CD4-positive, alpha-beta T cell treated with Interleukin-1 beta for 1 hour (primary cell): Measurements from ENCODE around the gene POPDC2.
A peak's percentile ranks its signal among the peaks of the same experiment; 100 is the strongest.
"Not testable (repeated sequence)": the region's sequence is repeated elsewhere in the genome, so short reads cannot be mapped to it uniquely, and the experiment has no call there.

Experiments used
- DNase-seq, 2 donors: peaks; one replicate each; pipeline ENCODE4 v3.0.0-alpha.2; 2020 to 2022

Gene POPDC2, protein sequence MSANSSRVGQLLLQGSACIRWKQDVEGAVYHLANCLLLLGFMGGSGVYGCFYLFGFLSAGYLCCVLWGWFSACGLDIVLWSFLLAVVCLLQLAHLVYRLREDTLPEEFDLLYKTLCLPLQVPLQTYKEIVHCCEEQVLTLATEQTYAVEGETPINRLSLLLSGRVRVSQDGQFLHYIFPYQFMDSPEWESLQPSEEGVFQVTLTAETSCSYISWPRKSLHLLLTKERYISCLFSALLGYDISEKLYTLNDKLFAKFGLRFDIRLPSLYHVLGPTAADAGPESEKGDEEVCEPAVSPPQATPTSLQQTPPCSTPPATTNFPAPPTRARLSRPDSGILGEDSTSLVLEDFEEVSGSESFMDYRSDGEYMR

DNA sequence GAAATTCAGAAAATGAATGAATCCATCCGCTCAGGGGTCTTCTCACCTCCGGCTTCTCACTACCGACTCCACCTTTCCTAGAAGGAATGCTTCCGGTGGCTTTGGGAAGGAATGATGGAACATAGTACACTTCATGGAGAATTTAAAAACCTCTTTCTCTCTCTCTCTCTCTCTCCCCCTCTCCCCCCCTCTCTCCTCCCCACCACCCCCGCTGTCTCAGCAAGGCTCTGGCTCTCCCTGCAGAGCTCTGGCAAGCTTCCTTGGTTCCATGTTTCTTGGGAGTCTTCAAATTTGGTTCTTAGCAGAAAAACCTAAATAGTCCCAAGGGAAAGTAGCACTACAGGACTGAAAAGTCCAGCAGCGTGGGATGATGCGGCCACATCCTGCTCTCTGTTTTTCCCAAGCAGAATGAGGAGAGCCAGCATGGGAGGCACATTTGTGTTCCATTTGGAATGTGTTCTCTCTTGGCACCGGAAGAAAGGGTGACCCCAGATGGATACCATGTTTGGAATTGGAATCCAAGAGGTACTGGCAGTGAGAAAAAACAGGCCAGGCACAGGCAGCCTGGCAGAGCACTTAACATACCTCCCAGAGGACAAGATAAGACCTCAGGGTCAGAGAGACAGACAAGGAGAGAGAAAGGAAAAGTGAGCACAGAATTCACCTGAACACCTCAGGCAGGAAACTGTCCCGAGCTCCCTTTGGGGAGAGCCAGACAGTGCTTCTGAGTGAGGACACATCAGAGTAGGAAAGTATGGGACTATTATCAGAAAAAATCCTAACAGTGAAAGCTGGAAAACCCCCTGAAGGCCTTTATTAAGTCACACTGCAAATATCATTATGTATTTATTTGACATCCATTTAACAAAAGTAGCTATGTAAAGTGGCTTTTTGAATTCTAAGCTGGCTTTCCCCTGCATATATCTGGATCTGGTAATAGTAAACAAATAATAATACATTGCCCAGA, at the start of gene POPDC2:
Gene POPDC2, minus strand, starts transcription at position 116 of the 967 bp plus-strand sequence. CDS start 166 bp downstream, outside the sequence.
- no peak for DNase-seq

DNA sequence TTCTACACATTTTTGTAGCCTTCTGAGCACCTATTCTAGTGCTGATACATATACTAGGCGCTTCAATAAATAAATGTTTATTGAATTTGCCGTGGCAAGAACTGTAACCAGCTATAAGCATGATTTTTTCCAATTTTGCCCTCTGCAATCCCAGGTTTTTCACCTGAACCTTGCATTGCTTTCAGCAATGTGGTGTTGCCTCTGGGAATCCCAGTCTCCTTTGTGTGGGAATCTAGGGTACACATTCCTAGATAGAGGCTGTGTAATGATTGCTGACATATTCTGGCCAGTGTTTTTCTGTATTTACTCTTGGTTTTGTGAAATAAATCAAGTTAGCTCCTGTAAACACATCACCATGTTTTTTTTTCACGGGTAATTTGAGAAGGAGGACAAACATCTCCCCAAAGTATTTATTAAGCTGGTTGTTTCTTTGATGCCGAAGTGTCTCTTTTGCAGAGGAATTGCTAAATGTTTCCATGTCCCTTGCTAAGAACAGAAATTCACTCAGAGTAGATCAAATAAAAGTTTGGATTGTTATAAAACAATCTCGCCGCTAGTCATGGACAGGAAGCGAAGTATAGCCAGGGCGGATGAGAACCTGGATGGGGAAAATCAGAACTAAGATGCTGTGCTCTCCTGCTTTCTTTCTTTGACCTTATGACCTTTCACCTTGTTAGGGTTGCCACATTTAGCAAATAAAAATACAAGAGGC, 43.6 kb upstream of the POPDC2 start:
- no peak for DNase-seq

DNA sequence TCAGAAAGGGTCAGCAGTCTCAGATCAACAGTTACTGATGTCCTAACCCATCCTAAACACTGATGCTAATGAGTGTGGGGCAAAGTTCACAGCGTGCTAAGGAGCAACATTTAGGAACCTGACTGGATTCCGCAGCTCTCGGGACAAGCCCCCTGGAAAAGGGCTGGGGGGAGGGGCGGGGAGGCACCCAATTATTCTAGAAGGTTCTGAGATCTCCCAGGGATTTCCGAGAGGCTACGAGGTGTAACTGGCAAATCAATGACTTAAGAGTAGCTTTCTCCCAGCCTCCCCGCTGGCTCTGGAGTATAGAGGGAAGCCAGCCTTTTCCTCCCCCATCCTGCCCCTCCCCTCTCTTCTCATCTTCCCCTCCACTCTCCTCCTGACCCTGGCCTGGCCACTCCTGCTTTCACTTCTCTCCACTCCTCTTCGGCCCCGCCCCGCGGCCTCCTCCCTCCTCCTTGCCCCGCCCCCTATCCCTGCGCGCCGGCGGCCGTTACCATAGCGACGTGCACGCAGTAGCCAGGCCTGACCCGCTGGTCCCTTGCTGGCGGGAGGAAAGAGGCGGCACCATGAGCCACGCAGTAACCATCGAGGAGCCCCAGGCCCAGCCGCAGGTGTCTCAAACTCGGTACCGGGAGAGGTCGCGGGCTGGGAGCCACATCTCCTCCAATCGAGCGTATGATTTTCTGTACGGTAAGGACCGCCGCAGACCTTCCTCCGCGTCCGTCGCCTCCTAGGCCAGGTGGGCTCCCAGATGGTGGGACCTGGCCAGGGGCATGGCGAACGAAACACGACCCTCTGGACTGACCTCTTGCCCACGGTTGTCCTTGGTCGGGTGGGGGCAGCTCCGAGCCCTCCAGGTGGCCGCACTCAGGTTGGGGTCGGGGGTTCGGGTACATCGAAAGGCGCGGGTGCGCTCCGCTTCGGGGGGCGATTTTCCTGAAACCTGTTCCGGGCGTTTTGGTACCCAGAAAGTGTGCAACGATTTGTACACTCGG, 42.4 kb upstream of the POPDC2 start, which contains the start of gene CFAP91:
Gene CFAP91, plus strand, starts transcription at position 493 of the 998 bp plus-strand sequence. Its CDS starts 77 bp downstream, at position 570.
- DNase-seq, result peak; percentile 90 to 95

DNA sequence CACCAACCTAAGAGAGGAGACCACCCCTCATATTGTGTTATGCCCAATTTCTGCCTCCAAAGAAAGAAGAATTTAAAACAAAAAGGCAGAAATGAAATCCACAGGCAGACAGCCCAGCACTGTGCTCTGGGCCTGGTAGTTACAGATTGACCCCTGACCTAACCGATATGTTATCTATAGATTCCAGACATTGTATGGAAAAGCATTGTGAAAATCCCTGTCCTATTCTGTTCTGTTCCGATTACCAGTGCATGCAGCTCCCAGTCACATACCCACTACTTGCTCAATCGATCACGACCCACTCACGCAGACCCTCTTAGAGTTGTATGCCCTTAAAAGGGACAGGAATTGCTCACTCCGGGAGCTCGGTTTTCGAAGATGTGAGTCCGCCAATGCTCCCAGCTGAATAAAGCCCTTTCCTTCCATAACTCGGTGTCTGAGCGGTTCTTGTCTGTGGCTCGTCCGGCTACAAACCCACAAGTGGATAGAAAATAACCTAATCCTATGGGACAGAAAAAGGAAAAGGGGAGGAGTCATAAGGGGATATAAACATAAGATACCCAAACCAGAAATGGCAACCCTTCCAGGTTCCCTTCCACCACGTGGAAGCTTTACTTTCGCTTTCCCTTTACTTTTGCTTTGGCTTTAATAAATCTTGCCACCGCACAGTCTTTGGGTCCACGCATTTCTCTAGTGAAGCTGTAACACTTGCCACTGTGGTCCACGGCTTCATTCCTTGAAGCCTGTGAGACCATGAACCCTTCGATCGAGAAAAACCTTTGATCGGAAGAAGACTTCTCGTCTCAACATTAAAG, 40.7 kb upstream of the POPDC2 start:
- no peak for DNase-seq

DNA sequence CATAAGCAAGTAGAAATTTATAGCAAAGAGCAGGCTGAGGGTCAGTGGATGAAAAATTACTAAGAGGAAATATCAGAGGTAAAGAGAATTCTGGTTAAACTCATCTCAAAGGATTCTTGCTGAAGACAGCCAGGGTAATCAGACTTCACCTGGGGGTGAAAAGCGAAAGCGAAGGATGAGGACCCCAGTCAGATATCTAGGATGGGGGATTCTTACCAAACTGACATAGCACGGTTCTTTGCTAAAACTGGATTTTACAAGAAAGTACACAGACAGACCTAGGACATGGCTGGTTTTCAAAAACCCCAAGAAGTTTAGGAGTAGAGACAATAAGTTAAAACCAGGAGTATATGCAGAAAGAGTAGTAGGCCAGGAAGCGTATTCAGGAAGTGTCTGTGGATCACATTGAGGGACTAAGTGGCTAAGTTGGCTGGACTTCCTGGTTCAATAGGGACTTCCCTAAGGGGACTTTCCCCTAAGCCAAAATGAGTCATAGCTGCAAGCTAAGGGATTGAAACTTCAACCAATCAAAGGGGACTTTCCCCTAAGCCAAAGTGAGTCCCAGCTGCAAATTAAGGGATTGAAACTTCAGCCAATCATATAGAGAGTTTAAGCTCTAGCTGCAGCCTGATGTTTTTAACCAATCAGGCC, 40.0 kb upstream of the POPDC2 start:
- peak; percentile 64 to 67 for DNase-seq

DNA sequence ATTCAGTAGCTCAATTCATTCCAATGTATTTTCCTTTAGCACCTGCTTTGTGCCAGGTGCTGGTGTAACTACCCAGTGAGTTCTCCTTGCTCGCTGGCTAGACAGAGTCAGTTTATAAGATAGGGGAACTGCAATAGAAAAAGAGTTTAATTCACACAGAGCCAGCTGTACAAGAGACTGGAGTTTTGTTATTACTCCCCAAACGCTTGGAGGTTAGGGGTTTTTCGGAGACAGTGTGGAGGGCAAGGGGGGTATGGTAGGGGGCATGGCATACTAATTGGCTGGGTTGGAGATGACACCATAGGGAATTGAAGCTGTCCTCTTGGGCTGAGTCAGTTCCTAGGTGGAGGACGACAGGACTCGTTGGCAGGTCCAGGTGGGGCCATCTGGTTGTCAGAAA, 37.0 kb upstream of the POPDC2 start:
- no peak for DNase-seq

DNA sequence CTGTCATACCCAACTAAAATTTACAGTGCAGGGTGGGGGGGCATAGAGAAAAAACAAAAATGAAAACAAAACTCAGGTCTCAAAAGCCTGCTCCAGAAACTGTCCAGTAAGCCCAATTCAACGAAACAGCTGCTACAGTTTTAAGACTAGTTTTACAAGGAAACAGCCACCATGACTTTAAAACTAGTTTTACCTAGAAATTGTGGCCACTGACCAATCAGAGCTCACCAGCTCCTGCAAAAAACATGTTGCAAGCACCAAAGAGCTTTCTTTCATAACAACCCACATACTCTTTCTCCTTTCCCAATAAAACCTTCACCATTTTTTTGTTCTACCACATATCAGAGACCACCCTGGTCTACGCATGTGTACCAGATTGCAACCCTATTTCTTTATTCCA, 35.1 kb upstream of the POPDC2 start:
- DNase-seq, result no peak

DNA sequence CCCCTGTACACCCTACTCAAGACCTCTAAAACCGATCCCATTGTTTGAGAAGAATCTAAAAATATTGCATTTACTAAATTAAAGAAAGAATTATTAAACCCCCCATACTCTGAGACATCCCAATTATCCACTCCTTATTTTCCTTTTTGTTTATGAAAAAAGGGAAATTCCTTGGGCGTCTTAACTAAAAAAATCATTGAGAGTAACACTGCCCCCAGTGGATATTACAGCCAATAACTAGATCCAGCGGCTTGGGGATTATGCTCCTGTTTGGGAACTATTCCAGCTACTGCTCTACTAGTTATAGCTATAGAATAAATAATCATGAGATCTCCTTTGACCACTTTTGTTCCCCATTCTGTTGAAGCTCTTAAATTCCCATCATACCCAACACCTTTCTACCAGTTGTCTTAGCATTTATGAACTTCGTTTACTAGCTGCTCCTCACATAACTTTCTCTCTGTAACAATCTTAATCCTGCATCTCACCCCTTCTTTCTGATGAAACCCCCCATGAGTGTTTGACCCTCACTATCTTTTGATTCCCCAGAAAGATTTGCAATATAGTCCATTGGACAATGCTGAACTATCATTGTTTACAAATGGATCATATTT, 29.8 kb upstream of the POPDC2 start:
- no peak for DNase-seq

DNA sequence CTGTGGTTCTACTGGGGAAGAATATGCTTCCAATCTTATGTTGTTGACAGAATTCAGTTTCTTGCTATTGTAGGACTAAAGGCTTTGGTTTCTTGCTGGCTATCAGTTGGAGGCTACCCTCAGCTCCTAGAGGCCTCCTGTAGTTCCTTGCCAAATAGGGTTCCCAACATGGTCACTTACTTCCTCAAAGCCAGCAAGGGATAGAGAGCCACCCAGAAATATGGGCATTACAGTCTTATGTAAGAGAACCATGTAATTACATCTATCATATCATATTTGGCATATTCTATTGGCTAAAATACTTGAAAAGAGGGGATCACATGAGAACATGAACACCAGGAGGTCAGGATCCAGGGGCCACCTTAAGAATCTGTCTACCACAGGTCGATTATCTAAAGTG, 23.0 kb upstream of the POPDC2 start:
- no peak for DNase-seq

DNA sequence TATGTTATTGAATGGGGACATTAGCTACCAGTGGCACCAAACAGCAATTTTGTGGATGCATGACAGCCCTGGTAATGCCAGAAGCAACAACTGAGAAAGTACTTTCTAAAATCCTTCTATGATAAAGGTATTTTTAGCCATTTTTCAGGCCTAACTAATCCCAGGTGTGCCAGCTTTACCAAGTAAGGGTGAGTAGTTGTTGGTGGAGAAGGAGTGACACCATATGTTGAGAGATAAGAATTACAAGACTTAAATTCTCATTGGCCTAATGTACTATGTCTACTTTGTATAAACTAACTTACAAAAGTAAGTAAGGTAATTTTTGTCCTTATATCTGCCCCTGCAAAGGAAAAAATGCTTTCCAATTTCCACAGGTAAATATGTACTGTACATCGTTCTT, 20.9 kb upstream of the POPDC2 start:
- peak in 1 of 2 donors; percentile 36 for DNase-seq

DNA sequence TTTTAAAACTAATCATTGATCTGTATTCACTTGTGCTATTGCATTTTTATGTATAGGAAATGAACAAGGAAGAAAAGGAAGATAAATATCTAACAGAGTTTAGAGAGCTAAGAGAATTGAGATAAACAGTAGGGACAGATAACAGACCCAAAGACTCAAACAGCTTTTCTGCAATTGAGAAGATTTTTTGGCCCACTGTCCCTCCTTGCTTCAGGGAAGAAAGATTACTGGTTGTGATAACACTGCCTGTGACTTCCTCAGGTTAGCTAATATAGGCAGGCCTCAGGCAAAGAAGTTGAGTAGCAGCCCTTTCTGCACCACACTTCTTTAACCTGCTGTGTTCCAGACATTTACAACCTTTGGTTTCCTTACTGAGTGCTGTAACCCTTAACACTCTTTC, 19.5 kb upstream of the POPDC2 start:
- no peak for DNase-seq

DNA sequence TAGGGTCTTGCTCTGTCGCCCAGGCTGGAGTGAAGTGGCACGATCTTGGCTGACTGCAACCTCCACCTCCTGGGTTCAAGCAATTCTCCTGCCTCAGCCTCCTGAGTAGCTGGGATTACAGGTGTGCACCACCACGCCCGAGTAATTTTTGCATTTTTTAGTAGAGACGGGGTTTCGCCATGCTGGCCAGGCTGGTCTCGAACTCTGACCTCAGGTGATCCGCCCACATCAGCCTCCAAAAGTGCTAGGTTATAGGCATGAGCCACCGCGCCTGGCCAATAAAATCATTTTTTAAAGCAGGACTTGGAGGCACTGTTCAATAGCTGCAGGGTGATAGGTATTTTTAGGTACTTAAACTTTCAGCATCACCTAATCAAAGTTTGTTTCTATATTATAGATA, 17.8 kb upstream of the POPDC2 start:
- not testable (repeated sequence) for DNase-seq

DNA sequence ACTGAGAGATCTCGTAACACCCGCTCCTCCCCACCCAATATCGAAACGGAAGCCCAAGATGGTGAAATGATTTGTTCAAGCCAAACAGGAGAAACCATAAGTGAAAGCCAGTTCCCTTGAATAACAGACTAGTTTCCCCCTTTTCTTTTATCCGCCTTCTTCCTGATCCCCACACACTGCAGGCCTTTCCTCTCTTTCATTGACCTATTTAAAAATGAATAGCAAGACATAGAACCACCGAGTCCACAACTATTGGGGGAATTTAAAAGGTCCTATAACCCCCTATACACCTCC, 17.2 kb upstream of the POPDC2 start:
- no peak for DNase-seq

DNA sequence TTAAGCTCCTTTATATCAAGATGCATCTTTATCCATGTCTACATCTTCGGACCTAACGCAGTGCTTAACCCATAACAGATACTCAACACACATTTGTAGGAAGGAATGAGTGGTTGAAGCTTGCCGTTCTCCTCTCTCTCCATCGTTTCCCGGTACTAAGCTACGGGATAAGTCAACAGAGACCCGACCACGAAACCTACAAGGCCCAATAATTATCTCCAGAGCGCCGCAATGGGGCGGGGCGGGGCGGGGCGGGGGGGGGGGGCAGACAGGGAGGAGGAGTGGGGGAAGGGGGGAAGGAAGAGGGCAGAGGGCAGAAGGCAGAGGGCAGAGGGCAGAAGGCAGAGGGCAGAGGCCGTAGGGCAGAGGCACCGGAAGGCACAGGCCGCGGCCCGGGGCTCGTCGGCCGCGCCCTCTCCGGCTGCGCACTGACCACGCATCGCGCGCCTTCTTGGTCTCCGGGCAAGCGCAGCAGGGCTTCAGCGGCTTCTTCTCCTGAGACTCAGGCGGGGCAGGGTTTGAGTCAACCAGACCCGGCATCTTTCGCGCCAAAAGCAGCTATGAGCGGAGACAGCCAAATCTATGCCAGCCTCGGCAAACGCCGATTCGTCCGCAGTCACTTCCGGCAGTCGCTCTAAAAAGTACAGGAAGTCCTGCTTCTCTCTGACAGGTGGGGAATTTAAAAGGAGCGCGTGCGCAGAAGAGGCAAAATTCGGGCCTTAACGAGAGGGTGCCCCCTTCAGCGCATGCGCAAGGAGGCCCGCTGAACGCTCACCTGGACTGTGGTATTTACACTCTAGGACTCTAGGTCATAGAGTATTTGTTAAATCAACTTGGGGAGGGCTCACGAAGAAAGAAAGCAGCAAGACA, 16.6 kb upstream of the POPDC2 start, which contains the start of gene COX17:
Gene COX17, minus strand, starts transcription at position 636 of the 870 bp plus-strand sequence. Its CDS starts 96 bp downstream, at position 540.
- peak; percentile 98 to 99 for DNase-seq

DNA sequence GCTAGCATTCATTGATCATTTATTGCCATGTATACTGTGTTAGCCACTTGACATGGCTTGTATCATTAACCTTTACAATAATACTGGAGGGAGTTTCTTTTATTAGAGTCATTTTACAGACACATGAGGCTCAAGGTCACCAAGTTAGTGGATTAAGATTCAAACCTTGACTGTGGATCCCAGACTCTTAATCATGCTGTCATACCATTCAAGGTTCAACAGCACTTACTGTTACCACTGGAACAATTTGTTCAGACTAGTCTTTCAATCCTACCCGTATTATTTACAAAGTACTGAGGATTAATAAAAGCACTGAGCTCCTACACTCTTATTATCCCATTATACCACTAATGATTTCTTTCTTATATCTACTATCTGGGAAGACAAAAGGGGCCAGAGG, 15.6 kb upstream of the POPDC2 start:
- DNase-seq, result no peak

DNA sequence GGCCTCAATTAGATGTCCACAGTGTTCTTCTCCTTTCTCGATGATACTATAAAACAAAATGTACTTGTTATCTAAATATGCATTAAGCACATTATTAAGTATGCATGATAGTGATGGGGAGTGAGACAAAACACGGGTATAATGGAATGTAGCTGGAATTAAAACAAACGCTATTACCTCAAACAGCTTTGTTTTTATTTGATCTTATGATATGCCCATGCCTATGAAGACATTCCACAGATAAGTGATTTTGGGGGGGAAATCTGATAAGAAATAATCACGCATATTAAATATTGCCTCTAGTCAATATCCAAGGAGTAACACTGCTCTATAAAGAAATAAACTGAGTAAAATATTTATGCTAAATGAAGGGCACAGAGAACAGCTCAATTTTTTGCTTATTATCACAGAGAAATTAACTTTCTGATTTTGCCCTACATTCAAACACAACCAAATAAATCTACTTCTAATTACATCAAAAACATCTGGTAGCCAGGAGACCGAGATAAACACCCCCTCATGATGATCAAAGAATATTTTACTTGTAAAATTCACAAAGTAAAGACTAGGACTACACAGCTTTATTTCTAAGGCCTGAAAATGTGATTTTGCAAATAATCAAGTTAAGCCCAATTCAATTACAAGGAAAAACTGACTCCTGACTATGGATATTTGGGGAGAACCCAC, 14.9 kb upstream of the POPDC2 start:
- DNase-seq, result no peak

DNA sequence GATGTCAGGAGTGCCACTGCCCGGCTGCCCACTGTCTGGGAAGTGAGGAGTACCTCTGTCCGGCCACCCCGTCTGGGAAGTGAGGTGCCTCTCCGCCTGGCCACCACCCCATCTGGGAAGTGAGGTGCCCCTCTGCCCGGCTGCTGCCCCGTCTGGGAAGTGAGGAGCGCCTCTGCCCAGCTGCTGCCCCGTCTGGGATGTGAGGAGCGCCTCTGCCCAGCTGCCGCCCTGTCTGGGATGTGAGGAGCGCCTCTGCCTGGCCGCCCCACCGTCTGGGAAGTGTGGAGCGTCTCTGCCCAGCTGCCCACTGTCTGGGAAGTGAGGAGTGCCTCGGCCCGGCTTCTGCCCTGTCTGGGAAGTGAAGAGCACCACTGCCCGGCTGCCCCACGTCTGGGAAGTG, 13.5 kb upstream of the POPDC2 start:
- DNase-seq, result no peak

DNA sequence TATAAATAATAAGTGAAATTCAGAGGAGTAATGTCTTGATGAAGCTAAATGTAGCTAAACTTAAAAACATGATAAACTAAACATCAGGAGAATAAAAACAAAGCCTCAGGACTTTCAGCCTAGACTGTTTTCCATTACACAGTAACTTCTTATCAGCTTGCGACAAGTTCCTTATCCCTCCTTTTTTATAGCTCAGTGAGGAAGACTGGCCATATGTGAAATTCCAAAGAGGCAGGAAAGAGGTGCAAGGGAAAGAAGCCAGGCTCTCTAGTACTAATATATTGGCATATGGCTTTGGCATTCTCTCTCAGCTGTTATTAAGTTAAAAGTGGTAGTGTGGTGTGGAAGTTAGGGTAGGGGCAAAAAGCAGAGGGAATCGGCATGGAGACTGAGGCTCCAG, 12.4 kb upstream of the POPDC2 start:
- DNase-seq, result no peak
